ENCODE measurements around the gene APOBEC3B. TPM values are rescaled to one million over a fixed set of nuclear protein-coding genes. Genes with fewer than 3 reads are reported as not detected.

Gene APOBEC3B
- total and polyA plus RNA-seq, 2 donors from 2014 or later: 1.0 to 2.7 TPM

DNA sequence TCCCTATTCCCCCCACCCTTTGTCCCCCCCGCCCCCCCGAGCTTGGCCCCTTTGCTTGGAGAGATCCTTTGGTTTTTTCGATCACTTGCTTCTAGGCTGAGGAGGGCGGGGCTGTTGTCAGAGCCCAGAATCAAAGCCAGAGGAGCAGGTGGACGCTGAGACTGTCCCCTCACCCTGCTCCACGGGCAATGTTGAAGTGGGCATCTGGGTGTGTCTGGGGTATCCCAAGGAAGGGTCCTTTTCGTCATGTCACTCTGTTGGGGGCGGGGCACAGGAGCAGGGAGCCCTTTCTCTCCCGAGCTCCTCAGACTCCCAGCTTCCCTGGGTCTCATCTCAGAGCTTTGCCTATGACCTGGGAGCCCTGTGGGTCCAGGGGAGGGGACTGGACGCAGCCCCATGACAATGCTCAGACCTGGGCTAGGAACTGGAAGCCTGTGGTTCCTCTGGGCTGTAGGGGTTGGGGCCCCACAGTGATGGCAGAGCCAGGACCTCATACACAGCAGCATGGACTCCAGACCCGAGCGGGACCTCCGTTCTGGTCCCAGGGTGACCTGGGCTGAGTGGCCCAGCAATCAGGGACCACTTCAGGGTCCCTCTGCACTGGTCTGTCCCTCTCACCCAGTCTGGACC is 27.6 kb upstream of the APOBEC3B start:
- no peak overlapping the region for H3K27ac ChIP-seq (ENCODE audit: low read depth in 2 of 2, low read length in 2 of 2)

DNA sequence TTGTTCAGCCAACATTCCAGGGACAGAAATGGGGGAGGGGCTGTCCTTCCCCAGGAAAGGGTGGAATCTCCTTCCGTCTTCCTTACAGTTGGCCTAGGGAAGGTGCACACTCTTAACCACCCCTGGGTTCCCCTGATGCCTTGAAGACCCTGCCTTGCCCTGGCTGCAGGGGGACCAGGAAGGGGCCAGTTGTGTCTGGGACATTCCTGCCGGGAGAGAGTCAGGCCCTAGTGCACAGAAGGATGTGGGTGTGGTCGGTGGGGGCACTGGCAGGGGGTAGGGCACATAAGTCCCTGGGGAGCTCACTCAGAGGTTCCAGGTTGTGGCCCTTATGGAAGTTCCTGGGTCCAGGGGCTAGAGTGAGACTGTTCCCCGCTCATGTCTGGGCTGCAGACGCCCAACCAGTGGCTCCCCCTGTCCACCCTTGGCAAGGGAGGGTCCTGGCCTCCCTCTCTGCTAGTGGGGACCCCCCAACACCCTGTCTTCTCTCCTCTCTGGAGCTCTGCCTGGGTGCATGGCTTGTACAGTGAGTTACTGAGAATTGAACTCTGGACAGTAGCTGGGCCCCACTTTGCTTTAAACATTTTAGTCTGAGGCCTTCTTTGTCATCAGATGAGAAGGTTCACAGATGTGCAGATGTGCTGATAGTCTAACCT is 26.8 kb upstream of the APOBEC3B start:
- Histone ChIP-seq H3K9me3 (ENCODE audit: control insufficient read depth in 2 of 3, insufficient read depth in 1 of 3, low read length in 3 of 3) (no peaks in the 10 kb centered on the region), H3K27ac (ENCODE audit: low read depth in 2 of 2, low read length in 2 of 2) (no peak overlapping the region), H3K27me3 (ENCODE audit: control insufficient read depth, insufficient read depth, low read length) (no peaks in the 10 kb centered on the region), H3K4me3 (ENCODE audit: low read length in 3 of 3) (no peak overlapping the region), H3K36me3 (ENCODE audit: control insufficient read depth in 2 of 3, insufficient read depth in 3 of 3, low read length in 3 of 3) (no peaks in the 10 kb centered on the region), H3K4me1 (ENCODE audit: control insufficient read depth in 2 of 3, insufficient read depth in 2 of 3, low read depth in 1 of 3, low read length in 3 of 3) (no peaks in the 10 kb centered on the region), H3K9ac (ENCODE audit: low read length in 3 of 3) (no peak overlapping the region)
- DNase-seq: peak in 1 of 5 donors; percentile 50
- no peak for FAIRE-seq
- intact Hi-C loops (cut with DNase I): no loop called here
- TF ChIP-seq CTCF (IDR thresholded peaks at IDR 0.05; ENCODE audit: borderline replicate concordance, extremely low read depth, insufficient read depth): no peak

More for the DNA sequence above, 27.6 kb upstream of the APOBEC3B start:
- no peaks in the 10 kb centered on the region for H3K9me3 ChIP-seq (ENCODE audit: control insufficient read depth in 2 of 3, insufficient read depth in 1 of 3, low read length in 3 of 3)
- no peak overlapping the region for H3K9ac ChIP-seq (ENCODE audit: low read length in 3 of 3)
- DNase-seq (peak in 2 of 5 donors; percentile 16 to 46), FAIRE-seq (no peak)
- no peaks in the 10 kb centered on the region for H3K27me3 ChIP-seq (ENCODE audit: control insufficient read depth, insufficient read depth, low read length)
- H3K4me3 ChIP-seq (ENCODE audit: low read length in 3 of 3): no peak overlapping the region
- intact Hi-C loops (cut with DNase I): no loop called here
- TF ChIP-seq CTCF (IDR thresholded peaks at IDR 0.05; ENCODE audit: borderline replicate concordance, extremely low read depth, insufficient read depth): no peak
- H3K36me3 ChIP-seq (ENCODE audit: control insufficient read depth in 2 of 3, insufficient read depth in 3 of 3, low read length in 3 of 3): no peaks in the 10 kb centered on the region
- no peaks in the 10 kb centered on the region for H3K4me1 ChIP-seq (ENCODE audit: control insufficient read depth in 2 of 3, insufficient read depth in 2 of 3, low read depth in 1 of 3, low read length in 3 of 3)

DNA sequence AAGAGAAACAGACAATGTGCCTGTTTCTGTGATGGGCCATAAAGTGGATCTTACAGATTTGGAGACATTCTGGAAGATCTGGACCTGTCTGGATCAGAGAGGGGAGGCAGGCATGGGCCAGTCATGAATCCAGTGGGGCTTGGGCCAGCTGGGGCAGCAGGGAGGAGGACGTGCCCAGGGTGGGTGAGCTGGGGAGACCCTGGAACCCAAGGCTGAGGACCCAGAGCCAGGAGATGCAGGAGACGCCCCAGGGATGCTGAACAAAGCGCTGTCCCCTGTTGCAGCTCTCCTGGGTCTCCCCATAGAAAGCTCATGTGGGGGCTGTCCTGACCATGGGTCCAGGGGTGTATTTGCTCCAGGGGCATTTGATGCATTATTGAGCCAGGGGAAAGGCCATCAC is 26.2 kb upstream of the APOBEC3B start:
- Histone ChIP-seq H3K36me3 (ENCODE audit: control insufficient read depth in 2 of 3, insufficient read depth in 3 of 3, low read length in 3 of 3) (no peaks in the 10 kb centered on the region), H3K9ac (ENCODE audit: low read length in 3 of 3) (no peak overlapping the region), H3K4me1 (ENCODE audit: control insufficient read depth in 2 of 3, insufficient read depth in 2 of 3, low read depth in 1 of 3, low read length in 3 of 3) (no peaks in the 10 kb centered on the region), H3K4me3 (ENCODE audit: low read length in 3 of 3) (no peak overlapping the region), H3K27me3 (ENCODE audit: control insufficient read depth, insufficient read depth, low read length) (no peaks in the 10 kb centered on the region), H3K9me3 (ENCODE audit: control insufficient read depth in 2 of 3, insufficient read depth in 1 of 3, low read length in 3 of 3) (no peaks in the 10 kb centered on the region), H3K27ac (ENCODE audit: low read depth in 2 of 2, low read length in 2 of 2) (no peak overlapping the region)
- TF ChIP-seq CTCF (IDR thresholded peaks at IDR 0.05; ENCODE audit: borderline replicate concordance, extremely low read depth, insufficient read depth): no peak
- DNase-seq: peak in 1 of 5 donors; percentile 62
- no peak for FAIRE-seq
- intact Hi-C loops (cut with DNase I): no loop called here
